Stimulated activated CD8-positive, alpha-beta memory T cell treated with anti-CD3 and anti-CD28 coated beads, Interleukin-4, amount 100 ng/mL, for 1 hour (primary cell): Measurements from ENCODE around the gene TNFRSF11A.

ENCODE experiments used
- DNase-seq, 2 donors: peaks; one replicate each; pipeline ENCODE4 v3.0.0-alpha.2; 2020; ENCODE audit warnings: low read depth in 2 of 2, low spot score in 1 of 2

TNFRSF11A gene

GRCh38 chr18:62324917-62325805 is at the start of gene TNFRSF11A:
TNFRSF11A (plus strand) TSS chr18:62325310; CDS start chr18:62325353, 43 bp downstream.
- DNase-seq = no peak

- DNase-seq = no peak
Observed at GRCh38 chr18:62277045-62277444, 48.1 kb upstream of the TNFRSF11A start.

- DNase-seq = no peak
Observed at GRCh38 chr18:62279561-62279960, 45.5 kb upstream of the TNFRSF11A start.

- DNase-seq = no peak
Observed at GRCh38 chr18:62280058-62280457, 45.1 kb upstream of the TNFRSF11A start.

- DNase-seq = no peak
Observed at GRCh38 chr18:62280786-62281185, 44.3 kb upstream of the TNFRSF11A start.

- no peak for DNase-seq
Observed at GRCh38 chr18:62281684-62282083, 43.4 kb upstream of the TNFRSF11A start.

GRCh38 chr18:62282188-62282629 is 42.9 kb upstream of the TNFRSF11A start:
- no peak for DNase-seq

- DNase-seq = no peak
Observed at GRCh38 chr18:62284637-62285036, 40.5 kb upstream of the TNFRSF11A start.

GRCh38 chr18:62285281-62285680 is 39.8 kb upstream of the TNFRSF11A start:
- DNase-seq = no peak

- no peak for DNase-seq
Observed at GRCh38 chr18:62287781-62288664, 37.1 kb upstream of the TNFRSF11A start.

- no peak for DNase-seq
Observed at GRCh38 chr18:62288665-62289008, 36.5 kb upstream of the TNFRSF11A start.

GRCh38 chr18:62289047-62289446 is 36.1 kb upstream of the TNFRSF11A start:
- no peak for DNase-seq

- DNase-seq = no peak
Observed at GRCh38 chr18:62294073-62294472, 31.0 kb upstream of the TNFRSF11A start.

- DNase-seq = no peak
Observed at GRCh38 chr18:62300359-62300963, 24.6 kb upstream of the TNFRSF11A start.

- no peak for DNase-seq
Observed at GRCh38 chr18:62301322-62301721, 23.8 kb upstream of the TNFRSF11A start.

GRCh38 chr18:62312851-62313250 is 12.3 kb upstream of the TNFRSF11A start:
- no peak for DNase-seq

GRCh38 chr18:62318228-62319180 is 6.6 kb upstream of the TNFRSF11A start:
- DNase-seq = no peak

GRCh38 chr18:62321201-62321600 is 3.9 kb upstream of the TNFRSF11A start:
- no peak for DNase-seq

- no peak for DNase-seq
Observed at GRCh38 chr18:62323483-62324180, 1.5 kb upstream of the TNFRSF11A start.
